CD4-positive, alpha-beta memory T cell (primary cell): Measurements from ENCODE around the gene REP15. TPM values are rescaled to one million over a fixed set of nuclear protein-coding genes. Genes with fewer than 3 reads are reported as not detected.
A peak's percentile ranks its signal among the peaks of the same experiment; 100 is the strongest.
"Not testable (repeated sequence)": the region's sequence is repeated elsewhere in the genome, so short reads cannot be mapped to it uniquely, and the experiment has no call there.

Experiments
- CTCF ChIA-PET: fragments of 350-600 bp; sonication (Branson Sonifier 250); formaldehyde crosslinking; loops from one replicate; lab custom pipeline; 2021; ENCODE audit warnings: inconsistent platforms; ENCODE audit not compliant: partially characterized antibody; lab: Charles Lee
- POLR2A ChIA-PET: fragments of 350-600 bp; sonication (Branson Sonifier 250); formaldehyde crosslinking; loops from one replicate; lab custom pipeline; 2021; ENCODE audit not compliant: partially characterized antibody; lab: Charles Lee
- DNase-seq, 5 donors: peaks; one replicate each; pipeline versions ENCODE4 v3.0.0 to v3.0.0-alpha.2; 2020 to 2022; ENCODE audit warnings: mixed read lengths in 1 of 5
- H3K27ac ChIP-seq: one replicate; pipeline ENCODE4 v1.7.0; 2013; ENCODE audit warnings: low read depth, low read length
- H3K27me3 ChIP-seq: 2 replicates; pipeline ENCODE4 v1.7.0; 2013; ENCODE audit warnings: mild to moderate bottlenecking, low read length, moderate library complexity; ENCODE audit not compliant: insufficient read depth
- H3K36me3 ChIP-seq: 2 replicates; pipeline ENCODE4 v1.7.0; 2013; ENCODE audit warnings: mild to moderate bottlenecking, low read length, moderate library complexity; ENCODE audit not compliant: insufficient read depth
- H3K4me1 ChIP-seq: 2 replicates; pipeline ENCODE4 v1.7.0; 2013; ENCODE audit warnings: mild to moderate bottlenecking, low read length, moderate library complexity; ENCODE audit not compliant: insufficient read depth
- H3K4me3 ChIP-seq, 2 donors: one replicate each; pipeline ENCODE4 v1.7.0; 2013; ENCODE audit warnings: low read length in 2 of 2, mild to moderate bottlenecking in 1 of 2
- H3K9me3 ChIP-seq, 2 donors: one replicate each; pipeline ENCODE4 v1.7.0; 2013; ENCODE audit warnings: low read length in 2 of 2, control low read depth in 1 of 2; ENCODE audit not compliant: control insufficient read depth in 1 of 2
- H3K27ac Mint-ChIP-seq, 7 donors: one replicate each; pipeline ENCODE4 v1.8.0; 2020 to 2021; ENCODE audit warnings: mixed read lengths in 7 of 7, mild to moderate bottlenecking in 6 of 7, inconsistent platforms in 3 of 7, moderate library complexity in 3 of 7
- H3K27me3 Mint-ChIP-seq, 2 donors: one replicate each; pipeline ENCODE4 v1.8.0; 2020 to 2021; ENCODE audit warnings: mixed read lengths in 2 of 2
- H3K36me3 Mint-ChIP-seq, 2 donors: one replicate each; pipeline ENCODE4 v1.8.0; 2020 to 2021; ENCODE audit warnings: mixed read lengths in 2 of 2, inconsistent platforms in 1 of 2, mild to moderate bottlenecking in 1 of 2
- H3K4me1 Mint-ChIP-seq, 4 donors: one replicate each; pipeline ENCODE4 v1.8.0; 2020 to 2021; ENCODE audit warnings: mixed read lengths in 4 of 4, mild to moderate bottlenecking in 1 of 4
- H3K4me3 Mint-ChIP-seq, 8 donors: one replicate each; pipeline ENCODE4 v1.8.0; 2020 to 2021; ENCODE audit warnings: mixed read lengths in 8 of 8, mild to moderate bottlenecking in 7 of 8, moderate library complexity in 6 of 8, inconsistent platforms in 3 of 8
- H3K9me3 Mint-ChIP-seq, 8 donors: one replicate each; pipeline ENCODE4 v1.8.0; 2020 to 2021; ENCODE audit warnings: mixed read lengths in 8 of 8, mild to moderate bottlenecking in 5 of 8, inconsistent platforms in 3 of 8, moderate library complexity in 1 of 8
- intact Hi-C: fragments of 100-400 bp; cut with micrococcal nuclease; formaldehyde crosslinking; loops from one replicate; pipeline ENCODE4 v1.15.1; 2023
- polyA plus RNA-seq, 2 donors: library from polyadenylated mRNA; unstranded; fragments of 300-500 nt; fragmentation: Illumina TruSeq; gene quantifications; one replicate each; pipeline ENCODE4 v1.2.3, GENCODE V29; 2021
- total RNA-seq, 2 experiments: library from RNA; stranded (reverse); gene quantifications; one replicate each; pipeline ENCODE4 v1.2.3, GENCODE V29; 2021

REP15 gene, protein sequence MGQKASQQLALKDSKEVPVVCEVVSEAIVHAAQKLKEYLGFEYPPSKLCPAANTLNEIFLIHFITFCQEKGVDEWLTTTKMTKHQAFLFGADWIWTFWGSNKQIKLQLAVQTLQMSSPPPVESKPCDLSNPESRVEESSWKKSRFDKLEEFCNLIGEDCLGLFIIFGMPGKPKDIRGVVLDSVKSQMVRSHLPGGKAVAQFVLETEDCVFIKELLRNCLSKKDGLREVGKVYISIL
- total RNA-seq = not detected
- polyA plus RNA-seq = under 1 TPM in 1 of 2 donors, not detected in 1; 0.47 TPM

- H3K4me3 Mint-ChIP-seq = no peak within 1 kb of the TSS
- DNase-seq = no peak
- POLR2A ChIA-PET = no interaction called here
- no peak within 1 kb of the TSS for H3K4me3 ChIP-seq
- intact Hi-C loops = no loop called here
- H3K9me3 Mint-ChIP-seq = no peaks in the 10 kb centered on the region
- H3K36me3 Mint-ChIP-seq = peaks cover 1 to 6% of the 10 kb centered on the region in 2 donors
- peaks cover 0 to 6% of the 10 kb centered on the region in 2 donors for H3K27me3 Mint-ChIP-seq
- CTCF ChIA-PET = interaction anchor here (1.4 kb wide), 1 partner anchor 8 kb away, joined by 3 read pairs; no protein-coding TSS in a partner anchor
- H3K36me3 ChIP-seq = no peaks in the 10 kb centered on the region
- no peak within 1 kb of the TSS for H3K27ac ChIP-seq
- peak within 1 kb of the TSS in 1 of 7 donors; percentile 31 for H3K27ac Mint-ChIP-seq
- no peaks in the 10 kb centered on the region for H3K4me1 ChIP-seq
- H3K9me3 ChIP-seq = no peaks in the 10 kb centered on the region
- H3K4me1 Mint-ChIP-seq = no peaks in the 10 kb centered on the region
- no peaks in the 10 kb centered on the region for H3K27me3 ChIP-seq
Measured at GRCh38 chr12:27696293-27696652, at the start of gene REP15. TSS of gene REP15 (plus strand) at chr12:27696447. CDS start at chr12:27696563, 116 bp downstream.

DNA sequence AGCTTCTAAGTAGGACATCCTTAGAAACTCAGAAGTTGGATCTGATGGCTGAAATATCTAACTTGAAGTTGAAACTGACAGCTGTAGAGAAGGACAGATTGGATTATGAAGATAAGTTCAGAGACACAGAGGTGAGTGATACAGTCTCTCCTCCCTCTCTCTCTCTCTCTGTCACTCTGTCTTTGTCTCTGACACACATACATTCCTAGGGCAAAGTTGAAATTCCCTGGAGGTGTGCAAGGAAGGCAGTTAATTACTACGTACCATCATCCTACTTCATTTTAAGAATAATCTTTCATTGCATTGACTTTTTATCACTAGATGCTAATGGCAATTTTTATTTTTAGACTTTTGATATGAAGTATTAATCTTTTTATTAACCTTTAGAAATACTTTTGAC is 46.2 kb upstream of the REP15 start:
- H3K36me3 ChIP-seq = no peaks in the 10 kb centered on the region
- no peak for DNase-seq
- Mint-ChIP-seq H3K4me3 (no peak overlapping the region), H3K4me1 (peaks cover 0 to 2% (median 0%) of the 10 kb centered on the region in 4 donors), H3K27me3 (no peaks in the 10 kb centered on the region), H3K27ac (no peak overlapping the region), H3K36me3 (no peaks in the 10 kb centered on the region), H3K9me3 (no peaks in the 10 kb centered on the region)
- H3K27me3 ChIP-seq = no peaks in the 10 kb centered on the region
- ChIA-PET POLR2A (no interaction called here), CTCF (interaction anchor here (0.6 to 1.8 kb wide), 2 partner anchors 215 to 934 kb away, joined by 3 to 4 read pairs; no protein-coding TSS in a partner anchor)
- no peaks in the 10 kb centered on the region for H3K4me1 ChIP-seq
- no peak overlapping the region for H3K27ac ChIP-seq
- no peak overlapping the region for H3K4me3 ChIP-seq
- intact Hi-C loops = no loop called here
- no peaks in the 10 kb centered on the region for H3K9me3 ChIP-seq

- Mint-ChIP-seq H3K4me1 (peaks cover 0 to 2% (median 0%) of the 10 kb centered on the region in 4 donors), H3K9me3 (no peaks in the 10 kb centered on the region), H3K27ac (no peak overlapping the region), H3K27me3 (no peaks in the 10 kb centered on the region), H3K36me3 (no peaks in the 10 kb centered on the region), H3K4me3 (no peak overlapping the region)
- ChIA-PET POLR2A (no interaction called here), CTCF (interaction anchor here (0.9 kb wide), 1 partner anchor 216 kb away, joined by 4 read pairs; no protein-coding TSS in a partner anchor)
- Histone ChIP-seq H3K36me3 (no peaks in the 10 kb centered on the region), H3K4me1 (no peaks in the 10 kb centered on the region), H3K27me3 (no peaks in the 10 kb centered on the region), H3K9me3 (no peaks in the 10 kb centered on the region), H3K27ac (no peak overlapping the region), H3K4me3 (no peak overlapping the region)
- no peak for DNase-seq
- intact Hi-C loops = no loop called here
Measured at GRCh38 chr12:27651201-27651600, 45.0 kb upstream of the REP15 start.

- peaks cover 0 to 2% (median 0%) of the 10 kb centered on the region in 4 donors for H3K4me1 Mint-ChIP-seq
- CTCF ChIA-PET = interaction anchor here (0.8 to 1.8 kb wide), 6 partner anchors 8 to 218 kb away, joined by 3 to 11 read pairs (median 4); no protein-coding TSS in a partner anchor
- Histone ChIP-seq H3K27ac (no peak overlapping the region), H3K4me1 (no peaks in the 10 kb centered on the region), H3K4me3 (no peak overlapping the region), H3K27me3 (no peaks in the 10 kb centered on the region), H3K36me3 (no peaks in the 10 kb centered on the region), H3K9me3 (no peaks in the 10 kb centered on the region)
- no peak overlapping the region for H3K4me3 Mint-ChIP-seq
- POLR2A ChIA-PET = no interaction called here
- no peak overlapping the region for H3K27ac Mint-ChIP-seq
- no peaks in the 10 kb centered on the region for H3K9me3 Mint-ChIP-seq
- no peaks in the 10 kb centered on the region for H3K36me3 Mint-ChIP-seq
- DNase-seq = peak; percentile 18 to 32 (median 27)
- intact Hi-C loops = loop anchor here (1.0 kb wide), 1 partner anchor 217 kb away; no protein-coding TSS in a partner anchor
- no peaks in the 10 kb centered on the region for H3K27me3 Mint-ChIP-seq
Measured at GRCh38 chr12:27652174-27652763, 44.0 kb upstream of the REP15 start.

GRCh38 chr12:27653661-27654060 is 42.6 kb upstream of the REP15 start:
- Histone ChIP-seq H3K4me1 (no peaks in the 10 kb centered on the region), H3K36me3 (no peaks in the 10 kb centered on the region), H3K27ac (no peak overlapping the region), H3K9me3 (no peaks in the 10 kb centered on the region), H3K27me3 (no peaks in the 10 kb centered on the region), H3K4me3 (no peak overlapping the region)
- intact Hi-C loops = no loop called here
- CTCF ChIA-PET = interaction anchor here (0.8 to 1.8 kb wide), 3 partner anchors 10 to 220 kb away, joined by 3 to 11 read pairs (median 8); no protein-coding TSS in a partner anchor
- POLR2A ChIA-PET = no interaction called here
- Mint-ChIP-seq H3K4me3 (no peak overlapping the region), H3K27ac (no peak overlapping the region), H3K4me1 (peaks cover 0 to 2% (median 0%) of the 10 kb centered on the region in 4 donors), H3K9me3 (no peaks in the 10 kb centered on the region), H3K27me3 (no peaks in the 10 kb centered on the region), H3K36me3 (no peaks in the 10 kb centered on the region)
- DNase-seq = no peak

DNA sequence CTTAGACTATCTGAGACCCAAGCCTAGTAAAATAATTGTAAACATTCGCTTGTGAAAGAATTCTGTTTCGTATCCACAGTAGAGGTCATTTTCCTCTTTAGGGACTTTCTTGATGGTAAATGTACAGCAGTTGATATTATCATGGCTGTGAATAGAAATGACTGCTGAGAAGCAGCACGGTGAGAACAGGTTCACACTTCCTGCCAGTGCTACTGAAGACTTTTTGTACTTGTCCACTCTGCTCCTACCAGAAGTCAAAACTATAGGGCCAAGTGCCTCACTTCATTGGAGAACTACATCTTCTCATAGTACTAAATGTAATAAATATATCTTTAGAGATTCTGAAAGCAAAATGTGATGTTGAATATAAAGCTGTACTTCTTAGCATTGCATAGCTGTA is 40.8 kb upstream of the REP15 start:
- intact Hi-C loops, H3K4me1 Mint-ChIP-seq, H3K27ac Mint-ChIP-seq, H3K4me1 ChIP-seq, H3K4me3 ChIP-seq, H3K9me3 Mint-ChIP-seq, H3K27me3 ChIP-seq, DNase-seq, H3K4me3 Mint-ChIP-seq, POLR2A ChIA-PET, H3K36me3 ChIP-seq, H3K36me3 Mint-ChIP-seq, H3K9me3 ChIP-seq, H3K27ac ChIP-seq, H3K27me3 Mint-ChIP-seq: not testable (repeated sequence)
- CTCF ChIA-PET = interaction anchor here (1.6 kb wide), 1 partner anchor 221 kb away, joined by 8 read pairs; no protein-coding TSS in a partner anchor

- Mint-ChIP-seq H3K4me1 (peaks cover 0 to 2% (median 0%) of the 10 kb centered on the region in 4 donors), H3K27me3 (peaks cover 0 to 2% of the 10 kb centered on the region in 2 donors), H3K4me3 (no peak overlapping the region), H3K27ac (no peak overlapping the region), H3K9me3 (no peaks in the 10 kb centered on the region), H3K36me3 (peaks cover 0 to 7% of the 10 kb centered on the region in 2 donors)
- Histone ChIP-seq H3K36me3 (no peaks in the 10 kb centered on the region), H3K4me3 (no peak overlapping the region), H3K27me3 (no peaks in the 10 kb centered on the region), H3K4me1 (no peaks in the 10 kb centered on the region), H3K9me3 (no peaks in the 10 kb centered on the region), H3K27ac (no peak overlapping the region)
- DNase-seq = no peak
- ChIA-PET POLR2A (no interaction called here), CTCF (no interaction called here)
- intact Hi-C loops = no loop called here
Measured at GRCh38 chr12:27657296-27657695, 39.0 kb upstream of the REP15 start.
